Activated CD8-positive, alpha-beta memory T cell treated with anti-CD3 and anti-CD28 coated beads, Interleukin-2, amount 50 U/mL, for 1 hour (primary cell): ENCODE results near the gene OR4K2.
"Not testable (repeated sequence)": the region's sequence is repeated elsewhere in the genome, so short reads cannot be mapped to it uniquely, and the experiment has no call there.

Experiments
- DNase-seq: peaks from one replicate; pipeline ENCODE4 v3.0.0-alpha.2; 2020; ENCODE audit errors: extremely low read depth

The OR4K2 gene

GRCh38 chr14:19874842-19875241, at the start of gene OR4K2:
Gene OR4K2, plus strand, starts transcription at chr14:19875142. Its CDS starts 1,126 bp downstream, at chr14:19876268.
- DNase-seq = no peak

GRCh38 chr14:19827626-19828244, 47.2 kb upstream of the OR4K2 start:
- not testable (repeated sequence) for DNase-seq

GRCh38 chr14:19828314-19828713, 46.6 kb upstream of the OR4K2 start:
- no peak for DNase-seq

GRCh38 chr14:19834203-19834848, 40.6 kb upstream of the OR4K2 start:
- DNase-seq = not testable (repeated sequence)

GRCh38 chr14:19838433-19838832, 36.5 kb upstream of the OR4K2 start:
- DNase-seq = no peak

- DNase-seq = no peak
Measured at GRCh38 chr14:19851365-19851764, 23.6 kb upstream of the OR4K2 start.

GRCh38 chr14:19866061-19866669, 8.8 kb upstream of the OR4K2 start:
- DNase-seq = not testable (repeated sequence)

- DNase-seq = no peak
Measured at GRCh38 chr14:19873178-19873577, 1.8 kb upstream of the OR4K2 start.

- DNase-seq = no peak
Measured at GRCh38 chr14:19878029-19878642, 3.2 kb downstream of the OR4K2 start.

GRCh38 chr14:19895282-19895681, 20.3 kb downstream of the OR4K2 start:
- no peak for DNase-seq

GRCh38 chr14:19900999-19901398, 26.1 kb downstream of the OR4K2 start:
- no peak for DNase-seq

- DNase-seq = no peak
Measured at GRCh38 chr14:19902409-19902808, 27.5 kb downstream of the OR4K2 start.

GRCh38 chr14:19906665-19907064, 31.7 kb downstream of the OR4K2 start:
- DNase-seq = no peak

GRCh38 chr14:19911114-19911513, 36.2 kb downstream of the OR4K2 start:
- DNase-seq = no peak

- DNase-seq = no peak
Measured at GRCh38 chr14:19917243-19917642, 42.3 kb downstream of the OR4K2 start.

GRCh38 chr14:19917955-19918518, 43.1 kb downstream of the OR4K2 start:
- no peak for DNase-seq

- DNase-seq = no peak
Measured at GRCh38 chr14:19918553-19919264, 43.8 kb downstream of the OR4K2 start.

- DNase-seq = no peak
Measured at GRCh38 chr14:19920021-19920657, 45.2 kb downstream of the OR4K2 start, which contains the start of gene OR4K5. Gene OR4K5, plus strand, starts transcription at chr14:19920607. Its CDS starts 0 bp downstream, at chr14:19920607.

- no peak for DNase-seq
Measured at GRCh38 chr14:19930617-19931016, 55.7 kb downstream of the OR4K2 start, which contains the start of gene OR4K1. Gene OR4K1, plus strand, starts transcription at chr14:19930917. Its CDS starts 4,750 bp downstream, at chr14:19935667.
